Measurements from ENCODE around the gene NXPH3.

DNA sequence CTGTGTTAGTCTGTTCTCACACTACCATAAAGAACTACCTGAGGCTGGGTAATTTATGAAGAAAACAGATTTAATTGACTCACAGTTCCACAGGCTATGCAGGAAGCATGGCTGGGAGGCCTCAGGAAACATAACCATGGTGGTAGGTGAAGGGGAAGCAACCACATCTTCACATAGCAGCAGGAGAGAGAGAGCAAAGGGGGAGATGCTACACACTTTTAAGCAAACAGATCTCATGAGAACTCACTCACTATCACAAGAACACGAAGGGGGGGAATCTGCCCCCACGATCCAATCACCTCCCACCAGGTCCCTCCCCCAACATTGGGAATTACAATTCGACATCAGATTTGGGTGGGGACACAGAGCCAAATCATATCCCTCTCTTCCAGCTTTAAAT lies 31.8 kb upstream of the NXPH3 start:
- TF ChIP-seq ELF1 (IDR thresholded peaks at IDR 0.05; ENCODE audit: borderline replicate concordance, low read depth) (no peak), POLR2AphosphoS5 (IDR thresholded peaks at IDR 0.05; ENCODE audit: low read depth, low read length) (no peak), CEBPB (IDR thresholded peaks at IDR 0.05; ENCODE audit: low read depth) (no peak), RAD21 (IDR thresholded peaks at IDR 0.05; ENCODE audit: low read depth) (no peak), FOSL1 (IDR thresholded peaks at IDR 0.05; ENCODE audit: low read depth) (no peak), SIN3A (IDR thresholded peaks at IDR 0.05; ENCODE audit: low read depth) (no peak), ZFX (IDR thresholded peaks at IDR 0.05) (no peak), POLR2A (IDR thresholded peaks at IDR 0.05; ENCODE audit: borderline replicate concordance, extremely low read depth, insufficient read depth, insufficient read length) (no peak)
- TF ChIP-seq, protein P1, sequence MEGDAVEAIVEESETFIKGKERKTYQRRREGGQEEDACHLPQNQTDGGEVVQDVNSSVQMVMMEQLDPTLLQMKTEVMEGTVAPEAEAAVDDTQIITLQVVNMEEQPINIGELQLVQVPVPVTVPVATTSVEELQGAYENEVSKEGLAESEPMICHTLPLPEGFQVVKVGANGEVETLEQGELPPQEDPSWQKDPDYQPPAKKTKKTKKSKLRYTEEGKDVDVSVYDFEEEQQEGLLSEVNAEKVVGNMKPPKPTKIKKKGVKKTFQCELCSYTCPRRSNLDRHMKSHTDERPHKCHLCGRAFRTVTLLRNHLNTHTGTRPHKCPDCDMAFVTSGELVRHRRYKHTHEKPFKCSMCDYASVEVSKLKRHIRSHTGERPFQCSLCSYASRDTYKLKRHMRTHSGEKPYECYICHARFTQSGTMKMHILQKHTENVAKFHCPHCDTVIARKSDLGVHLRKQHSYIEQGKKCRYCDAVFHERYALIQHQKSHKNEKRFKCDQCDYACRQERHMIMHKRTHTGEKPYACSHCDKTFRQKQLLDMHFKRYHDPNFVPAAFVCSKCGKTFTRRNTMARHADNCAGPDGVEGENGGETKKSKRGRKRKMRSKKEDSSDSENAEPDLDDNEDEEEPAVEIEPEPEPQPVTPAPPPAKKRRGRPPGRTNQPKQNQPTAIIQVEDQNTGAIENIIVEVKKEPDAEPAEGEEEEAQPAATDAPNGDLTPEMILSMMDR (IDR thresholded peaks at IDR 0.05 in 2 of 3, conservative IDR thresholded peaks at IDR 0.05 in 1 of 3; ENCODE audit: borderline replicate concordance in 1 of 3, insufficient read depth in 1 of 3, low read depth in 2 of 3, low read length in 2 of 3), result no peak
- TF ChIP-seq, protein P2, sequence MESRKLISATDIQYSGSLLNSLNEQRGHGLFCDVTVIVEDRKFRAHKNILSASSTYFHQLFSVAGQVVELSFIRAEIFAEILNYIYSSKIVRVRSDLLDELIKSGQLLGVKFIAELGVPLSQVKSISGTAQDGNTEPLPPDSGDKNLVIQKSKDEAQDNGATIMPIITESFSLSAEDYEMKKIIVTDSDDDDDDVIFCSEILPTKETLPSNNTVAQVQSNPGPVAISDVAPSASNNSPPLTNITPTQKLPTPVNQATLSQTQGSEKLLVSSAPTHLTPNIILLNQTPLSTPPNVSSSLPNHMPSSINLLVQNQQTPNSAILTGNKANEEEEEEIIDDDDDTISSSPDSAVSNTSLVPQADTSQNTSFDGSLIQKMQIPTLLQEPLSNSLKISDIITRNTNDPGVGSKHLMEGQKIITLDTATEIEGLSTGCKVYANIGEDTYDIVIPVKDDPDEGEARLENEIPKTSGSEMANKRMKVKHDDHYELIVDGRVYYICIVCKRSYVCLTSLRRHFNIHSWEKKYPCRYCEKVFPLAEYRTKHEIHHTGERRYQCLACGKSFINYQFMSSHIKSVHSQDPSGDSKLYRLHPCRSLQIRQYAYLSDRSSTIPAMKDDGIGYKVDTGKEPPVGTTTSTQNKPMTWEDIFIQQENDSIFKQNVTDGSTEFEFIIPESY (IDR thresholded peaks at IDR 0.05; ENCODE audit: extremely low read depth, insufficient replicate concordance, low read length), result no peak

Measured in HCT116 (cell line).